NCI-H2196 (cell line): ENCODE measurements around the gene PIEZO1.
A peak's percentile ranks its signal among the peaks of the same experiment; 100 is the strongest.
"Not testable (repeated sequence)": the region's sequence is repeated elsewhere in the genome, so short reads cannot be mapped to it uniquely, and the experiment has no call there.

ENCODE experiments used
- DNase-seq: peaks from one replicate; lab custom pipeline; 2025; ENCODE audit not compliant: unreplicated experiment; lab: John Stamatoyannopoulos, UW

PIEZO1 gene

GRCh38 chr16:88804552-88805339, 19.7 kb upstream of the PIEZO1 start:
- peak; percentile 24 for DNase-seq

GRCh38 chr16:88804173-88804551, 19.1 kb upstream of the PIEZO1 start:
- DNase-seq = no peak

- peak; percentile 74 for DNase-seq
Measured at GRCh38 chr16:88803264-88803987, 18.4 kb upstream of the PIEZO1 start, which contains the start of gene CDT1. CDT1 (plus strand) TSS chr16:88803789; CDS start chr16:88803832, 43 bp downstream.

GRCh38 chr16:88800277-88800592, 15.2 kb upstream of the PIEZO1 start:
- no peak for DNase-seq

GRCh38 chr16:88799569-88800276, 14.7 kb upstream of the PIEZO1 start:
- no peak for DNase-seq

GRCh38 chr16:88798772-88799455, 13.9 kb upstream of the PIEZO1 start:
- DNase-seq = peak; percentile 10

GRCh38 chr16:88798073-88798472, 13.1 kb upstream of the PIEZO1 start:
- DNase-seq = no peak

GRCh38 chr16:88796278-88796677, 11.3 kb upstream of the PIEZO1 start:
- DNase-seq = no peak

GRCh38 chr16:88793251-88793954, 8.4 kb upstream of the PIEZO1 start:
- no peak for DNase-seq

GRCh38 chr16:88792668-88793250, 7.7 kb upstream of the PIEZO1 start:
- no peak for DNase-seq

- DNase-seq = no peak
Measured at GRCh38 chr16:88792078-88792550, 7.1 kb upstream of the PIEZO1 start.

GRCh38 chr16:88790312-88791211, 5.5 kb upstream of the PIEZO1 start:
- DNase-seq = no peak

- DNase-seq = no peak
Measured at GRCh38 chr16:88789594-88789993, 4.6 kb upstream of the PIEZO1 start.

- not testable (repeated sequence) for DNase-seq
Measured at GRCh38 chr16:88788749-88789148, 3.7 kb upstream of the PIEZO1 start.

GRCh38 chr16:88787579-88788314, 2.7 kb upstream of the PIEZO1 start:
- DNase-seq = no peak

- no peak for DNase-seq
Measured at GRCh38 chr16:88784856-88785105, 239 bp downstream of the PIEZO1 start.

- peak; percentile 6 for DNase-seq
Measured at GRCh38 chr16:88784074-88784855, 755 bp downstream of the PIEZO1 start.
